ENCODE results near the gene BUD23.

Gene BUD23

GRCh38 chr7:73678862-73679261 is 4.5 kb upstream of the BUD23 start:
- ATAC-seq (ENCODE audit: insufficient read depth, low read depth) = no peak
- H3K79me2 ChIP-seq (ENCODE audit: insufficient read depth, low read length) = peaks cover 48% of the 10 kb centered on the region

GRCh38 chr7:73679709-73680108 is 3.7 kb upstream of the BUD23 start:
- no peak overlapping the region for H3K9ac ChIP-seq (ENCODE audit: low read depth, low read length)

More at GRCh38 chr7:73678862-73679261, 4.5 kb upstream of the BUD23 start:
- DNase-seq = no peak
- no peak overlapping the region for H3K9ac ChIP-seq (ENCODE audit: low read depth, low read length)
- no peak overlapping the region for H3K4me2 ChIP-seq (ENCODE audit: insufficient read depth, low read length)
- no peaks in the 10 kb centered on the region for H3K27me3 ChIP-seq (ENCODE audit: insufficient read depth, low read length, poor library complexity)
- no peaks in the 10 kb centered on the region for H3K9me3 ChIP-seq (ENCODE audit: insufficient read depth, low read length, severe bottlenecking)
- H4K20me1 ChIP-seq (ENCODE audit: insufficient read depth, low read length) = peaks cover 27% of the 10 kb centered on the region
- H2AFZ ChIP-seq (ENCODE audit: low read depth, low read length) = no peak overlapping the region
- H3K4me3 ChIP-seq (ENCODE audit: low read depth in 1 of 2, low read length in 2 of 2) = no peak overlapping the region
- no peak overlapping the region for H3K27ac ChIP-seq (ENCODE audit: low read length)
- H3K4me1 ChIP-seq (ENCODE audit: insufficient read depth, low read length) = peaks cover 25% of the 10 kb centered on the region
- no peak for TF ChIP-seq CTCF (IDR thresholded peaks at IDR 0.05; ENCODE audit: borderline replicate concordance, extremely low read depth, low read length, poor library complexity, severe bottlenecking)
- no peak for TF ChIP-seq EZH2 (IDR thresholded peaks at IDR 0.05; ENCODE audit: borderline replicate concordance, low read depth, low read length, severe bottlenecking)
- H3K36me3 ChIP-seq (ENCODE audit: insufficient read depth, low read length) = peaks cover 30% of the 10 kb centered on the region

GRCh38 chr7:73680501-73680900 is 2.9 kb upstream of the BUD23 start:
- TF ChIP-seq CTCF (IDR thresholded peaks at IDR 0.05; ENCODE audit: borderline replicate concordance, extremely low read depth, low read length, poor library complexity, severe bottlenecking) (no peak), EZH2 (IDR thresholded peaks at IDR 0.05; ENCODE audit: borderline replicate concordance, low read depth, low read length, severe bottlenecking) (no peak)
- Histone ChIP-seq H3K27ac (ENCODE audit: low read length) (no peak overlapping the region), H3K9ac (ENCODE audit: low read depth, low read length) (no peak overlapping the region), H3K9me3 (ENCODE audit: insufficient read depth, low read length, severe bottlenecking) (no peaks in the 10 kb centered on the region), H3K79me2 (ENCODE audit: insufficient read depth, low read length) (peaks cover 65% of the 10 kb centered on the region), H2AFZ (ENCODE audit: low read depth, low read length) (no peak overlapping the region), H4K20me1 (ENCODE audit: insufficient read depth, low read length) (peaks cover 34% of the 10 kb centered on the region), H3K27me3 (ENCODE audit: insufficient read depth, low read length, poor library complexity) (no peaks in the 10 kb centered on the region), H3K4me3 (ENCODE audit: low read depth in 1 of 2, low read length in 2 of 2) (no peak overlapping the region; a peak in 1 of 4 replicates), H3K4me1 (ENCODE audit: insufficient read depth, low read length) (peaks cover 40% of the 10 kb centered on the region), H3K36me3 (ENCODE audit: insufficient read depth, low read length) (peaks cover 35% of the 10 kb centered on the region), H3K4me2 (ENCODE audit: insufficient read depth, low read length) (peak overlapping the region; percentile 99; the same call in 1 of the 2 replicates)
- DNase-seq (no peak), ATAC-seq (ENCODE audit: insufficient read depth, low read depth) (no peak)

More at GRCh38 chr7:73679709-73680108, 3.7 kb upstream of the BUD23 start:
- Histone ChIP-seq H3K4me2 (ENCODE audit: insufficient read depth, low read length) (no peak overlapping the region), H3K27me3 (ENCODE audit: insufficient read depth, low read length, poor library complexity) (no peaks in the 10 kb centered on the region), H3K9me3 (ENCODE audit: insufficient read depth, low read length, severe bottlenecking) (no peaks in the 10 kb centered on the region), H4K20me1 (ENCODE audit: insufficient read depth, low read length) (peaks cover 27% of the 10 kb centered on the region), H3K4me1 (ENCODE audit: insufficient read depth, low read length) (peaks cover 33% of the 10 kb centered on the region), H3K36me3 (ENCODE audit: insufficient read depth, low read length) (peaks cover 30% of the 10 kb centered on the region), H2AFZ (ENCODE audit: low read depth, low read length) (no peak overlapping the region), H3K27ac (ENCODE audit: low read length) (no peak overlapping the region), H3K4me3 (ENCODE audit: low read depth in 1 of 2, low read length in 2 of 2) (no peak overlapping the region), H3K79me2 (ENCODE audit: insufficient read depth, low read length) (peaks cover 57% of the 10 kb centered on the region)
- TF ChIP-seq EZH2 (IDR thresholded peaks at IDR 0.05; ENCODE audit: borderline replicate concordance, low read depth, low read length, severe bottlenecking) = no peak
- TF ChIP-seq CTCF (IDR thresholded peaks at IDR 0.05; ENCODE audit: borderline replicate concordance, extremely low read depth, low read length, poor library complexity, severe bottlenecking) = no peak
- DNase-seq = no peak
- no peak for ATAC-seq (ENCODE audit: insufficient read depth, low read depth)

All from DND-41 (cell line).